Caki2 (cell line): Measurements from ENCODE around the gene IPO13. TPM values are rescaled to one million over a fixed set of nuclear protein-coding genes. Genes with fewer than 3 reads are reported as not detected.

Source experiments
- DNase-seq: peaks from one replicate; pipeline ENCODE4 v3.0.0-alpha.2; 2015; ENCODE audit warnings: low read depth
- in situ Hi-C: cut with HindIII; loops from 2 replicates; pipeline ENCODE4 v1.10.0; 2016; ENCODE audit warnings: low sequenced_read_pairs, low pct_unique_long_range_greater_than_20kb, mixed read lengths
- total RNA-seq: library from RNA; depleted of rRNA; stranded (reverse); fragments of >200 nt; shearing (Covaris generic); gene quantifications from 2 replicates; pipeline ENCODE4 v1.2.3, GENCODE V29; 2014; ENCODE audit warnings: low replicate concordance

The IPO13 gene
- total RNA-seq, 1 experiment from 2014 or later: 21.3 TPM

DNA sequence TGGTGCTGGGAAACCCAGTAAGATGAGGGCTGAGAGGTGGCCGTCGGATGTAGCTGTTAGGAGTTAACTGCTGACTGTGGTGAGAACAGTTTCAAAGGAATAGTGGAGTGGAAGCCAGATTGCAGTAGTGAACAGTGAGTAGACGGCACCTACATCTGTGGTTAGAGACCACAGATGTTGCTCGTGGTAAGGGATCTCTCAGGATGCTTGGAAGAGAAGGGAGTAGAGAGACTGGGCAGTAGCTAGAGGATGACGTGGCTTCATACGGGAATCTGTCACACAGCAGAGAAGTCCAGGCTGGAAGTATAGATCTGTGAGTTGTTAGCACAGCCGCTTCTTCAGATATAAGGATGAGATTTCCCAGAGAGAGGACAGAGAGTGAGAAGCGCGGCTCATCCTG lies 20.9 kb upstream of the IPO13 start:
- DNase-seq: no peak
- in situ Hi-C loops: no loop called here

DNA sequence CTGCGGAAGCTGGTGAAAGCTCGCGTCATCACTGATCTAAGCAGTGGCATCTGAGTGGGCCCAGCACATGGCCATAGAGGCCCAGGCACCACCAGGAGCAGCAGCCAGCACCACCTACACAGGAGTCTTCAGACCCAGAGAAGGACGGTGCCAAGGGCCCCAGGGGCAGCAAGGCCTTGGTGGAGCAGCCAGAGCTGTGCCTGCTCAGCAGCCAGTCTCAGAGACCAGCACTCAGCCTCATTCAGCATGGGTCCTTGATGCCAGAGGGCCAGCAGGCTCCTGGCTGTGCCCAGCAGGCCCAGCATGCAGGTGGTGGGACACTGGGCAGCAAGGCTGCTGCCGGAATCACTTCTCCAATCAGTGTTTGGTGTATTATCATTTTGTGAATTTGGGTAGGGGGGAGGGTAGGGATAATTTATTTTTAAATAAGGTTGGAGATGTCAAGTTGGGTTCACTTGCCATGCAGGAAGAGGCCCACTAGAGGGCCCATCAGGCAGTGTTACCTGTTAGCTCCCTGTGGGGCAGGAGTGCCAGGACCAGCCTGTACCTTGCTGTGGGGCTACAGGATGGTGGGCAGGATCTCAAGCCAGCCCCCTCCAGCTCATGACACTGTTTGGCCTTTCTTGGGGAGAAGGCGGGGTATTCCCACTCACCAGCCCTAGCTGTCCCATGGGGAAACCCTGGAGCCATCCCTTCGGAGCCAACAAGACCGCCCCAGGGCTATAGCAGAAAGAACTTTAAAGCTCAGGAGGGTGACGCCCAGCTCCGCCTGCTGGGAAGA lies 16.4 kb upstream of the IPO13 start:
- DNase-seq: no peak
- in situ Hi-C loops: no loop called here

DNA sequence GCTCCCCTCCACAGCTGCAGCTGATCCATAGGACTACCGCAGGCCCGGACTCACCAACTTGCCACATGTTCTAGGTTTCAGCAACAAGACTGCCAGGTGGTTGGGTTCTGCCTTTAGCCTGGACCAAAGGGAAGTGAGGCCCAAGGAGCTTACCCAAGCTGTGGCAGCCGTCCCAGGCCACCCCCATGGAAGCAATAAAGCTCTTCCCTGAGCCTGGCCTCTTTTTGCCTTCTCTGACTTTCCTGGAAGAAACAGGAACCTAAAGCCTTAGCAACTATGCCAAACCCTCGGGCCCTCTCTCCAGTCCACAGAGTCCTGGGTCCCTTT lies 15.8 kb upstream of the IPO13 start:
- DNase-seq: no peak
- in situ Hi-C loops: no loop called here

DNA sequence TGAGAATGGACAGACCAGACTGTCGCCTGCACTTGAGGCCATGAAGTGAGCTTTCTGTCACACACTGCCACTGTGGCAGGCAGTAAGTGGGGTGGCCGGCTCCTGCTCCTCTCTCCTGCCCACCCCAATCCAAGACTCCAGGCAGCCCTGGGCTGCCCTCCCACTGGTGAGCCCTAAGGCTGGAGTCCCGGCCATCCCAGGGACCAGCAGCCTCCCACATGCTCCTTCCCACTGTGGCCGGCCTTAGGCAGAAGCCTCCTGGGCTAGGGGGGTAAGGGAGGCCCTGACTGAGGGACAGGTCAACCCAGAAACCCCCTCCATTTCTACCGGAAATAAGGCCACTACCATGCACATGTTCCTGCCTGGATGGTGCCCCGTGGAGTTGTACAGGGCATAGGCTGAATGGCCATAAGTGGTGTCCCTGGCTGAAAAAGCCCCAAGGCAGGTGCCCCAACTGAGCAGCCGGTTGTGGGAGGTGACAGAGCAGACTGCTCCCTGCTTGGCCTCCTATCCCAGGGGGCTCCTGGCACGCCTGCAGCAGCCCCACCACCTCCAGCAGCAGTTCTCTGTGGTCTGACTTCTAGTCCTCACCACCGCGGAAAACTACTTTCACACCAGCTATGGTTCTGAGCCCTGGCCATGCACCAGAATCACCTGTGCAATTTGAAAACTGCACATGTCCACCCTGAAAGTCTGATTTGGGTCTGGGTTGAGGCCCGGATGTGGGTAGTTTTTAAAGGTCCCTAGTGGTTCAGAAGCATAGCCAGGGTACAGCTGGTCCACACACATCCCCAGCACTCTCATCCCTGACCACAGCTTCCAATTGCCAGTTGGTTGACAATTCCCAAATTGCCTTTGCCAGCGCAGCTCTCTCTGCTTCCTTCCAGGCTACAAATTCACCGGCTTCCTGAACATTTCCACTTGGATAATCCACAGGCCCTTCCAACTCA lies 14.8 kb upstream of the IPO13 start:
- DNase-seq: no peak
- in situ Hi-C loops: no loop called here

DNA sequence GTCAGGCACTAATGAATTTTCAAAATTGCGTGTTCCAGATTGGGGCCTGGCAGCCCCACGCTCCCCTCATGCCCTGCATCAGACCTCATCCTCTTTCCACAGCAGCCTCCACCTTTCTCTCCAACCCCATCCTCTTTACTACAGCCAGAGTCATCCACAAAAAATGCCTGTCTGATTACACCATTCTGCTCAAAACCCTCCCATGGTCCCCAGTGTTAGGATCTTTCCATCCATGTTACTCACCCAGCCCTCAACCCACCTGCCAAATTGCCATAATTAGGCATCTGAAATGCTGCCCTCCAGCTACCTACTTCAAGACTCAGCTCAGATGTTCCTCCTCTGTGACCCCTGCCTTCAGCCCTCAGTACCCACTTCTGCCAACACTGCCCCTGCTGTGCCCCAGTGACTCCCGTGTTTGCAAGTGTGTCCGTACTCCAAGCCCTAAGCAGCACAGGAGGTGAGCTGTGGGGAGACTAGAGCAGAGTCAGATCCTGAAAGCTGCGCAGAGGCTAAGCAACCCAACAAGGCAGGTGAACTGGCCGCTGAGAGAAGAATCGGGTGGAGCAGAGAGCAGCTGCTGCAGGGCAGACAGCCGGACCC lies 13.9 kb upstream of the IPO13 start:
- DNase-seq: no peak
- in situ Hi-C loops: no loop called here

DNA sequence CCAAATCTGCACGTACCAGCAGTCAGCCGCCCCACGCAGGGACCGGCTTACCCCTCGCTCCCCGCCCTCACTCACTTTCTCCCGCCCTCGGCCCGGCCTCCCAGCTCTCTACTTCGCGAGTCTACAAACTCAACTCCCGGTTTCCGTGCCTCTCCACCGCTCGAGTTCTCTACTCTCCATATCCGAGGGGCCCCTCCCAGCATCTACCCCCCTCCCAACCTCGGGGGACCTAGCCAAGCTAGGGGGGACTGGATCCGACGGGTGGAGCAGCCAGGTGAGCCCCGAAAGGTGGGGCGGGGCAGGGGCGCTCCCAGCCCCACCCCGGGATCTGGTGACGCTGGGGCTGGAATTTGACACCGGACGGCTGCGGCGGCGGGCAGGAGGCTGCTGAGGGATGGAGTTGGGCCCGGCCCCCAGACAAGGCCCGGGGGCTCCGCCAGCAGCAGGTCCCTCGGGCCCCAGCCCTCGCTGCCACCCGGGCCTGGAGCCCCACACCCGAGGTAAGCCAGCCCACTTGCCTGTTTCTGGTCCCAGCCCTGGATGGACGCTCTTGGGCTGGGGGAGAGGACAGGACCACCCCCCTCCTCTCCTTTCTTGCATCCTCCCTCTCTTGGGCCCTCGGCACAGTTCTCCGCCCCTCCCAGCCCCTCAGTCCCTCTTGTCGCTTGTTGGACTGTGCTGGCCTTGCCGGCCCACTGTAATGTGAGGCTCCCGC lies 13.2 kb upstream of the IPO13 start, which contains the start of gene ARTN:
ARTN (plus strand) TSS at position 416 of the 715 bp plus-strand sequence. CDS start 1,856 bp downstream, outside the sequence.
- DNase-seq: no peak
- in situ Hi-C loops: no loop called here

DNA sequence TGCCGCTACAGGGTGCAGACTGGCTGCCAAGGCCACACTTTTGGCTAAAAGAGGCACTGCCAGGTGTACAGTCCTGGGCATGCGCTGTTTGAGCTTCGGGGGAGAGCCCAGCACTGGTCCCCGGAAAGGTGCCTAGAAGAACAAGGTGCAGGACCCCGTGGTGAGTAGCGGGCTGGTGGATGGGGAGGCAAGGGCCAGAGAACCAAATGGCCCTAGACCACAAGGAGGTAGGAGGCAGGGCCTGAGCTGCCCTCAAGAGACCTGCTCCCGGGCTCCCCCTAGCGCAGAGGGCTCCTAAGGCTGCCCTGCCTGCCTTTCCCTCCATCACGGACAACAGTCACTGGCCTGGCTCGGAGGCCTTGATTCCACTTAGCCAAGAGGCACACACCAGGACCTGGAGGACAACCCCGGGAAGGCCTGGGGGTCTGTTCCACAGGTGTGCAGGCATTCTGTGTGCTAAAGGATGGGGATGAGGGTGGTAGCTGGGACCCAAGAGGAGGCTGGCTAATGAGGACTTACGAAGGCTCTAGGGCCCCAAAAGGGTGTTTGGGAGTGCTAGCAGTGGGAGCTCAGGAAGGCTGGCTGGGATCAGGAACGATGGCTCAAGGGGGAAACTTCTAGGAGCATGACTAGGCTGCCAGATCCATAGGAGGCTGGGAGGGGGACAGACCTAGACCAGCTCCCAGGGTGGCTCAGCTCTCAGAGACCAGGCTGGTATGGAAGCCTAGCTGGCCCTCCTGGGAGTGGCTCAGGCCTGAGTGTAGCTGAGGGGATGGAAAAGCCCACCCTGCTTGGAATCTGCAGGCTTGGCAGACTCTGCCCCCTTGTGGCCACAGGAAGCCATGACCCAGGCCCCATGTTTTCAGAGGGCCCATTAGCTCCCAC lies 12.4 kb upstream of the IPO13 start:
- in situ Hi-C loops: no loop called here
- DNase-seq: peak; percentile 54

DNA sequence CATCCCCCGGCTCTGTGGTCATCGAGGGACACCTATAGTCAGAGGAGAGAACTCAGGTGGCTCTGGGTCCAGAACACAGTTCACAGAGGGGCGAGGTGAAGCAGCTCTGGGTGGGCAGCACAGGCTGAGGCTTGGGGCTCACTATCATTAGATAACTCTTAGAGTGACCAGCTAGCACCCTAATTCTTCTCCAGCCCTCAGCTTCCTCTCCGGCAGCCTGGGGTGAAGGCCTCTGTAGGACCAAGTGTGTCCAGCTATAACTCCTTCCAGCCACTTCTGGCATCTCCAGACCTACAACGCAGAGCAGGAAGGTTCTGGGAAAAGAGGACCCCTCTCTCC lies 11.8 kb upstream of the IPO13 start:
- in situ Hi-C loops: no loop called here
- DNase-seq: no peak

DNA sequence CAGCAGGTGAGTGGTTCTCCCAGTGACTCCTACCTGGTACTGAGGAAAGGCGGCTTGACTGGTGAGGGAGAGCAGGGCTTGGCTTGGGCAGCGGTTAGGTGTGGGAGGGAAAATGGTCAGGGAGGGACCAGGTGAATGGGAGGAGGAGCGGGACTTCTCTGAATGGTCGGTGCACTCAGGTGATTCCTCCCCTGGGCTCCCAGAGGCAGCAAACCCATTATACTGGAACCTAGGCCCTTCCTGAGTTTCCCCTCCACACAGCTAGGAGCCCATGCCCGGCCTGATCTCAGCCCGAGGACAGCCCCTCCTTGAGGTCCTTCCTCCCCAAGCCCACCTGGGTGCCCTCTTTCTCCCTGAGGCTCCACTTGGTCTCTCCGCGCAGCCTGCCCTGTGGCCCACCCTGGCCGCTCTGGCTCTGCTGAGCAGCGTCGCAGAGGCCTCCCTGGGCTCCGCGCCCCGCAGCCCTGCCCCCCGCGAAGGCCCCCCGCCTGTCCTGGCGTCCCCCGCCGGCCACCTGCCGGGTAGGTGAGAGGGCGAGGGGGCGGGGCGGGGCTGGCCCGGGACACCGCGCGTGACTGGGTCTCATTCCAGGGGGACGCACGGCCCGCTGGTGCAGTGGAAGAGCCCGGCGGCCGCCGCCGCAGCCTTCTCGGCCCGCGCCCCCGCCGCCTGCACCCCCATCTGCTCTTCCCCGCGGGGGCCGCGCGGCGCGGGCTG lies 10.9 kb upstream of the IPO13 start:
- in situ Hi-C loops: no loop called here
- no peak for DNase-seq

DNA sequence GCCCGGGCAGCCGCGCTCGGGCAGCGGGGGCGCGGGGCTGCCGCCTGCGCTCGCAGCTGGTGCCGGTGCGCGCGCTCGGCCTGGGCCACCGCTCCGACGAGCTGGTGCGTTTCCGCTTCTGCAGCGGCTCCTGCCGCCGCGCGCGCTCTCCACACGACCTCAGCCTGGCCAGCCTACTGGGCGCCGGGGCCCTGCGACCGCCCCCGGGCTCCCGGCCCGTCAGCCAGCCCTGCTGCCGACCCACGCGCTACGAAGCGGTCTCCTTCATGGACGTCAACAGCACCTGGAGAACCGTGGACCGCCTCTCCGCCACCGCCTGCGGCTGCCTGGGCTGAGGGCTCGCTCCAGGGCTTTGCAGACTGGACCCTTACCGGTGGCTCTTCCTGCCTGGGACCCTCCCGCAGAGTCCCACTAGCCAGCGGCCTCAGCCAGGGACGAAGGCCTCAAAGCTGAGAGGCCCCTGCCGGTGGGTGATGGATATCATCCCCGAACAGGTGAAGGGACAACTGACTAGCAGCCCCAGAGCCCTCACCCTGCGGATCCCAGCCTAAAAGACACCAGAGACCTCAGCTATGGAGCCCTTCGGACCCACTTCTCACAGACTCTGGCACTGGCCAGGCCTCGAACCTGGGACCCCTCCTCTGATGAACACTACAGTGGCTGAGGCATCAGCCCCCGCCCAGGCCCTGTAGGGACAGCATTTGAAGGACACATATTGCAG lies 10.2 kb upstream of the IPO13 start:
- in situ Hi-C loops: no loop called here
- no peak for DNase-seq

DNA sequence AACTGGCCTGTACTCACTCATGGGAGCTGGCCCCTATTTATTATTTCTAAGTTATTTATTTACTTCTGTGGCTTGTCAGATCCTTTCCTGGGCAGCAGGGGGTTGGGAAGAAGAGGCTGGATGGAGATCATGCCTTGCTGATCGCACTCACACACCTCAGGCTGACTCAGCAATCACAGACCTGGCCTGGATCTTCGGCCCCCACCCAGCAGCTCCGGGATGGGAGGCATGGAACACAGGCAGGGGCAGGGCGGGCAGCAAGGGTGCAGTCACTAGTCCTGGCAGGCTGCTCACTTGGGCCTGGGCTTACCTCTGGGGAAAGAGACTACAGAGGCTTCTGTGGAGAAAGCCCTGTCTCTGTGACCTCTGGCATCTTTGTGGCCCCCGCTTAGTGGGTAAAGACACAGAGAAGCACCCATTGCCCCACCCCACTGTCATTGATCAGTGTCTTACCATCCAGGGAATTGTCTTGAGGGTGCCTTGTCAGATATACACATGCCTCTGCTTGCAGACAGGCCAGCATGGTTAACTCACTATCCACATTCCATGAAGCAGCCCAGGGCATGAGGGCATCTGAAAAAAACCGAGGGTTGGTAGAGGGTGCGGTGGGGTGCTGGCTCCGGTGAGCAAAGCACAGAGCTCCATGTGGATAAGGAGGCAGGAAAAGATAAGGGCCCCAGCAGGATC lies 9.4 kb upstream of the IPO13 start:
- in situ Hi-C loops: no loop called here
- peak; percentile 95 for DNase-seq

DNA sequence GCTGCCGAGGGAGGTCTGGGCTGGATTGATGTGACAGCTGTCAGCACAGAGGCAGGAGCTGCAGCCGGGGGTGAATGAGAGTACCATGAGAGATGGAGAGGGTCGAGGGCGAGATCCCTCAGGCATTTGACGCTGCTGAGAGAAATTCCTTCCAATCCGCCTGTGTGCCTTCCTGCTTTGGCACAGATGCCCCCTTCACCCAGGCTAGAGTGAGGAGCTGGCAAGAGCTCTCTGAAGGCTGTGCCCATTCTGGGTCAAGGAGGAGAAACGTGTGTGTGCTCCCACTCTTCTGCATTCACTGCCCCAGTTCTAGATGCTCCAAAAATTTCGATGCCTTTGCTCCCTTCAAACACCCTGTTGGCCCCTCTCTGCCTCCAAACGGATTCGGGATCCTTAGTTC lies 8.4 kb upstream of the IPO13 start:
- in situ Hi-C loops: no loop called here
- no peak for DNase-seq

DNA sequence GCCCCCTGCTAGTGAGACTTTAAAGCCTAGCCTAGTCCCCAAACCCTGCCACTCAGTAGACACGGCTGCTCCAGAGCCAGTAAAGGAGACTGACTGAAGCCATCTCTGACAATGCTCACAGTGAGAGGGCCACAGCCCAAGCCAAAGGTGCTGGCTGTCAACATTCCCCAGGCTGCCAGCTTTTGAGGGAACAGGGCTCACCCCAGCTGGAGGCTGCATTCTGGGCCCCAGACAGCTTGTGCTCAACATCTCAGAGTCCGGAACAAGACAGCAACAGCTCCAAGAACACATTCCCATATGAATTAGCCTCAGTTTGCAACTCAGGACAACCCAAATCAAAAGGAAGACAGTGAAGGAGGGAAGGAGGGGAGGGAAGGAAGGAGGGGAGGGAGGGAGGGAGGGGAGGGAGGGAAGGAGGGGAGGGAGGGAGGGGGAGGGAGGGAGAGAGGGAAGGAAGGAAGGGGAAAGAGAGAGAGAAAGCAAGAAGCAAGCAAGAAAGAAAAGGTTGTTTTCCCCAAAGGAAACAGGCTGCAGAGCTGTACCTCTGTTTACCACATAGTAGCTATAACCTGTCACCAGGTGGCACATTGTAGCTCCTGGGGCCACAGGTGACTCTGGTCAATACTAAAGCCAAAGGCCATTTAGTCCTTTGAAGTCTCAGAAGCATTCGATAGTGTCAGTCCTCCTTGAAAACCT lies 7.7 kb upstream of the IPO13 start:
- in situ Hi-C loops: no loop called here

DNA sequence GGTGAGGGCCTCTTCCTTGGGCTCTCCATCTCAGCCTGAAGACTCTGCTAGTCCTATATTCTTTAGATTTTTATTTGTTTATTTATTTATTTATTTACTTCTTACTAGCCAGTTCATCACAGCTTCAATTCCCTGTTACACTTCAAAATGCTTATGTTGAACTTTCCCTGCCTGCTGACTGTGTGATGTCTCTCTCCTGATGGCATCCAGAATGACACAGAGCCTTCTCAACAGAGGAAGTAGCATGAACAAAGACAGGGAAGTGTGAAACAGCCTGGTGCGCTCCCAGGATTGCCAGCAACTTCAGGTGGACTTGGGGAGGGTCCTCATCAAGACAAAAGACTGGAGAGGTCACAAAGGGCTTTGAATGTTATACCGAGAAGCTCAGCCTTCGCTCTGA lies 4.3 kb upstream of the IPO13 start:
- DNase-seq: no peak
- in situ Hi-C loops: no loop called here

More for the DNA sequence above, 7.7 kb upstream of the IPO13 start:
- no peak for DNase-seq

DNA sequence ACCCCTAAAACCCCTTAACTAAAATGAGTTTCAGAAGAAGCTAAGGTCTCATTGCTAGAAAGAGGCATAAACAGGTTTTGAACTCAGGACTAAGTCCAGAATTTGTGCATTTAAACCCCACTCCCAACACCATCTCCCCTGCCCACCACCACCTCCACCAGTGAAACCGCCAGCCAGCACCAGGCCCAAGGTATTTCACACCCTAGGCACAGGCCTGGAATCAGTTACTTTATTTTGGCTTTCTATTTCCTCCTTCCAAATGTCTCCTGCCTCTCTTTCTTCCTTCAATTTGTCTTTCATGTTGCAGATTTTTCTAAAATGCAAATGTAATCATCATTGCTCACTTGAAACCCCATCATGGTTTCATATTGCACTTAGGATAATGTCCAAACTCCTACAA lies 1.9 kb upstream of the IPO13 start:
- in situ Hi-C loops: no loop called here
- no peak for DNase-seq
